HCT116 (cell line): ENCODE results near the gene TFCP2.

Experiments used
- CTCF ChIP-seq, 3 experiments: fragments of 200-600 bp in 1 of 3; sonication (generic) in 1 of 3; IDR thresholded peaks in 2 of 3; conservative IDR thresholded peaks in 1 of 3; 2 replicates each; pipeline ENCODE4 v1.5.1; 2012 to 2017; ENCODE audit warnings: low read depth in 2 of 3, low read length in 2 of 3, antibody characterized with exemption in 1 of 3, borderline replicate concordance in 1 of 3, control low read depth in 1 of 3, mild to moderate bottlenecking in 1 of 3, mixed read lengths in 1 of 3, mixed run types in 1 of 3, moderate library complexity in 1 of 3; ENCODE audit not compliant: insufficient read depth in 1 of 3
- EZH2phosphoT487 ChIP-seq: fragments of 200-600 bp; IDR thresholded peaks from 2 replicates; pipeline ENCODE4 v1.6.1; 2018; ENCODE audit warnings: antibody characterized with exemption, borderline replicate concordance
- FOSL1 ChIP-seq: IDR thresholded peaks from 2 replicates; pipeline ENCODE4 v1.6.1; 2012; ENCODE audit warnings: low read depth
- POLR2A ChIP-seq: IDR thresholded peaks from 2 replicates; pipeline ENCODE4 v1.7.0; 2011; ENCODE audit warnings: borderline replicate concordance; ENCODE audit not compliant: insufficient read depth, insufficient read length; ENCODE audit errors: extremely low read depth
- SIN3A ChIP-seq: IDR thresholded peaks from 2 replicates; pipeline ENCODE4 v1.6.1; 2012; ENCODE audit warnings: low read depth
- SRF ChIP-seq: IDR thresholded peaks from 2 replicates; pipeline ENCODE4 v1.6.1; 2012; ENCODE audit warnings: low read depth
- YY1 ChIP-seq: IDR thresholded peaks from 2 replicates; pipeline ENCODE4 v1.6.1; 2011; ENCODE audit warnings: low read length, low read depth, moderate library complexity, mild to moderate bottlenecking; ENCODE audit not compliant: insufficient replicate concordance; ENCODE audit errors: extremely low read depth
- ZBTB33 ChIP-seq: IDR thresholded peaks from 2 replicates; pipeline ENCODE4 v1.6.1; 2011; ENCODE audit warnings: mild to moderate bottlenecking, low read length, moderate library complexity; ENCODE audit not compliant: insufficient replicate concordance; ENCODE audit errors: extremely low read depth

GRCh38 chr12:51076236-51076930, 96.6 kb downstream of the TFCP2 start:
- TF ChIP-seq YY1: no peak
- TF ChIP-seq ZBTB33: no peak
- no peak for TF ChIP-seq CTCF (IDR thresholded peaks at IDR 0.05 in 2 of 3, conservative IDR thresholded peaks at IDR 0.05 in 1 of 3; ENCODE audit: borderline replicate concordance in 1 of 3, insufficient read depth in 1 of 3, low read depth in 2 of 3, low read length in 2 of 3)
- TF ChIP-seq POLR2A: no peak
- TF ChIP-seq EZH2phosphoT487: no peak
- no peak for TF ChIP-seq SIN3A
- TF ChIP-seq SRF: no peak
- no peak for TF ChIP-seq FOSL1
